DLD1 (cell line): Measurements from ENCODE around the gene WDFY2.

Experiments
- in situ Hi-C: cut with HindIII; loops from 2 replicates; pipeline ENCODE4 v1.10.0; 2017; ENCODE audit warnings: low sequenced_read_pairs

WDFY2 gene

DNA sequence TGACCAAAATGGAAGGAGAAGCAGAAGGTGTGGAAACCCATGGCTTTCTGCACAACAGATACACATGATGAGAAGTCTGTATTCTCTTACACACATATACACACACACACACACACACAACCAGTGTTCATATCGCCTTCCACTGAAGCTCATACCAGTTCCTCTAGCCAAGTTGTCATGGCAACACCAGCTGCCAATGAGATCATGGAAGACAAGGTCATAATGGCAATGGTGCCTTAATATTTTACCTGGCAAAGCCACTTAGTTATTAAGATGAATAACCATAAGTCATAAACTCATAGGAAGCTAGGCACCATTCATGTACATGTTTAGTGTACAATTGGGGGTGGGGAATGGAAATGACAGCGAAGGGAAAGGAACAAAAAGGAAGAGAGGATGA, 222.3 kb downstream of the WDFY2 start:
- in situ Hi-C loops: no loop called here

DNA sequence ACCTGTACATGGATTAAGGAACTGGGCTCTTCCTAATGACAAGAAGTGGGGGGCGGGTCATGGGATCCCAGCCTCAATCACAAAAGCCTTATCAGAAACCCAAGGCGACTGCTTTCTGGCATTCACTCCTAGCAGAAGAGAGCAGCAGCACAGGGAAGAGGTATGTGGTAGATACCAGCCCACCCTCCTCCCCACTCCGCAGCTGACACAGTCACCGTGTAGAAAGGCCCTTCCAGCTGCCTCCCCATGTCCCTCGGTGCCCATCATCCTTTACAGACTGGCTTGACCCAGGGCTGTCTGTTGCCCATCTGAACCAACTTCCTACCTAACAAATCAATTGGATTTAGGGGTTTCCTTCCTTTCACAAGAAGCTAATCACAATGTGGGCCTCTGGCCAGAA, 222.8 kb downstream of the WDFY2 start:
- in situ Hi-C loops: no loop called here

DNA sequence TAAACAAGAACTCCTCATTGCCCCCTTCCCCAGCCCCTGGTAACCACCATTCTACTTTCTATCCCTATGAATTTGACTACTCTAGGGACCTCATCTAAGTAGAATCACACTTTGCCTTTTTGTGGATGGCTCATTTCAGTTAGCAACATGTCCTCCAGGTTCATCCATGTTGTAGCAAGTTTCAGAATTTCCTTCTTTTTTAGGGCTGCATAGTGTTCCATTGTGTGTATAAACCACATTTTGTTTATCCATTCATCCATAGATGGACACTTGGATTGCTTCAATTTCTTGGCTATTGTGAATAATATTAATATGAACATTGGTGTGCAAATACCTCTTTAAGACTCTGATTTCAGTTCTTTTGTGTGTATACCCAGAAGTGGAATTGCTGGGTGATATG, 224.5 kb downstream of the WDFY2 start:
- in situ Hi-C loops: no loop called here

DNA sequence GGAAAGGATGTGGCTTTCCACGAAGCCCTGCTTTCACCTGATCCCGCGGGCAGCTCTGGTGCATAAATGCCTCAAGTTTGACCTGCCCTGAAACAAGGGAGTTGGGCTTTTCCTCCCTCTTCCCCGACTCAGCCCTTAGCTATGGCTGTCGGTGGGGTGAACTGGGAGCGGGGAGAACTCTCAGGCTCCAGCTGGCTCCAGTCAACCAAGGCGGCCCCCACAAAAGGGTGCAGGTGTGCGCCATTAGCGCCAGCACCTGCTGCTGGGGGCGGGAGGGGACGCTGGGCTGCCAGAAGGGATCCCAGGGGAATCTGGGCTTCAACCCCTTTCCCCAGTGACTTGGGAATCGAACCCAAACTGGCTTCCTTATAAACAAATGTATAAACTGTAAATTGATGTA, 226.8 kb downstream of the WDFY2 start:
- in situ Hi-C loops: no loop called here

DNA sequence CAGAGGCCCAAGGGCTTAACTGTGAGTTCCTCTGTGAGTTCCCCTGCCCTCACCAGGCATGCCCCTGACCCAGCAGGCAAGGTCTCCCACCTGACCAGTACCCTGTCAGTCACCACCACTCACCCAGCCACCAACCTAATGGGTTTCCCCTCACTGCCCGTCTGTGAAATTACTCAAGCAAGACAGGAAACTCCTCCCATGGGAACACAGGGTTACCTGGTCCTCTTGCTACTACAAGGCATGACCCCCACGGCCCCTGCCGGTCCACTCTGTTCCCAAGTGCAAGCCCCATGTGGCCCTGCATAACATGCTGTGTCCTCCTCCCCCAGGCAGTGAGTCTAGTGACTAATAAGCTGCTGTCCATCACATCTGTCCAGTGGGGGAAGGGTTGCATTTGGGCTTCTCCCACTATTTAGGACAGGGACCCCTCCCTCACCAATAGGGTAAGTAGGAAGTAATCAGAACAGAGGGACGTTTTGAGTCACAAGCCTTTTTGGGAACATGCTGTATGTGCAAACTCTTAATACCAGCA, 227.7 kb downstream of the WDFY2 start:
- in situ Hi-C loops: no loop called here

DNA sequence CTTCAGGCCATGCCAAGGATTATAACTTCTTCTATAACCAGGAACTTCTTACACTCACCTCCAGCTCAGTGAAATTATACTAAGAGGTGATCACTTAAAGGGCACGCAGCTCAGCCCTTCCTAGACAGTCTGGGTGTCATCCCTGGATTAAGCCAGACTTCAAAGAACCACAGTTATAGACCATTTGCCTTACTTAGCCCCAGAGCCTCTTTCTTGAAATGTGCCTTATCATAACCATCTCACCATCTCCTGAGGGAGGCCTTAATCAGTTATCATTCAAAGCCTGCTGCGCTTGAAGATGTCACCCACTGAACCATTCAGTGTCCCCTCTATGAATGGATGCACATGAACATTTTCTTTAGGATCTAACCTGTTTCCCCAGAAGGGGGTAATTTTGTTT, 229.8 kb downstream of the WDFY2 start:
- in situ Hi-C loops: no loop called here

DNA sequence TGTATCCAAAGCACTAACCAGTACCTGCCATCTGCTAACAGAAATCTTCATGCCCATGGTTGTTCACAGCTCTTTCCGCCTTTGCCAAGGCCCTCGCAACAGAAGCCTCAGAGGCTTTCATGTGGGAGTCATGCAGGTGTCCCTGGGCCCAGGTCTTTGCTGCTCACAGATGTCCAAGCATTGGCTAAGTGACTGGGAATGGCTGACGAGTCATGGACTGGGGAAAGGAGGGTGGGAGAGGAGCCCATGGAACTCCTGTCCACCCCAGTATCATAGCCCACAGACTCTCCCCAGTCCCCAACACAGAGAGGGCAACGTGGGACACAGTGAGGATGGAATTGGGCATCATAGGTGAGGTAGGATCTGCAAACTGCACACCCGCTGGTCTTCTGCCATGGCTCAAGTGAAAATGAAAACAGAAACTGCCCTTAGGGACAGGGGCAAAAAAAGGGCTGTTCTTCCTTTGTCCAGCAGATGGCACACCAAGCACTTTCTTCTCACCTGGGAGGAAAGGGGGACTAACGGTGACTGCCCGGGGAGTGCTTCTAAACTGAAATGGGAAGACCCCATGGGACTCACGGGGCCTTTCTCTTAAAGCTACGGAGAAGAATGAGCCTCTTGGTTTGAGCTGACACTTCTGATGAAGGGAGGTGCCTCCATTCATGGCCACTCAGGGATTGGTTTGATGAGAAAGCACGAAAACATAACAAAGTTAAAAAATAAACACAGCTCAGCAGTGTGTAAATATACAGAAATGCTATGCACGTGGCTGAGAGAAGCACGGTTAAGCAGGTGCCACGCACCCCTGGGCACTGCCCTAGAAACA, 230.8 kb downstream of the WDFY2 start:
- in situ Hi-C loops: no loop called here

DNA sequence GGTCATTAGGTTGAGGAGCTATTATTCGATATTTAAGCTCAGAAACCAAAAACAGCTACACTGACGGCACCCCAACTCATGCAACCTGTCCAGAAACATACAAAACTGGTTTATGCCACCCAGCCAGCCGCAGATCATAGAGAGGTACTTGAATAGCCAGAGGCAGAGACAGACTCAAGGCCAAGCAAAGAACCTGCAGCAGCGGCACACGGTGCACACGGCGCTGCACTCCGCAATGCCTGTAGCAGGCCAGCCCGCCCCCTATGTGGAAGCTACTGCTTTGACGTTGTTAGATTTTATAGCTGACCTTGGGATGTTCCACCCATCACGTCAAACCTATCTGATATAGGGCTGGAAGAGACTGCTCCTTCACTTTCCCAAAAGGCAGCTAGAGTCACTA, 231.6 kb downstream of the WDFY2 start:
- in situ Hi-C loops: no loop called here

DNA sequence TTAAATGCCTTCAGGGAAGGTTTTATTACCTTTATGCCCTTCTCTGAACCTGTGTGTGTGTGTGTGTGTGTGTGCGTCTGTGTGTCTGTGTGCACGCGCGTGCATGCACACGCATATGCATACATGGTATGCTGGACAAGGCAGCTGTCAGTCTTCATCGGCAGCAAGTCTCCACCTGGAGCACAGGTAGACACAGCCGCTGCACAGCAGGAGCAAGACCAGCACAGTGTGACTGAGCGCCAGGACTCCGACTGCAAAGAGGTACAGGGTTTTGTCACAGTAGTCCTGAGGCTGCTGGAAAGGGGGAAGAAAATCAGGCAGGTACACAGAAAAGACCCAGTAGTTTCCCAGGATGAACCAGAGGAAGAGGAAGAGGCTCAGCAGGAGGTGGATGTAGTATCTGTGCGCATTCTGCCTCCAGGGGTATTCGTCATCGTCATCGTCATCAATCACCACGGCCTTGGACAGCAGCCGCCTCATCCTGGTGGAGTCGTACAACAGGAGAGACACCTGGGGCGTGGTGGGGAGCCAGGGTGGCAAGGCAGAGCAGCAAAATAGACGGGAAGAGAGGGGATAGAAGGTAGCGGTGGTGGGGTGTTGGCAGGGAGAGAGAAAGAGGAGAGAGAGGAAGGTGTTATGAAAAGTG, 232.5 kb downstream of the WDFY2 start:
- in situ Hi-C loops: no loop called here
